GM21447 (cell line): Measurements from ENCODE around the gene KLK15.

Experiments used
- ATAC-seq: cut with Tn5 transposase; IDR thresholded peaks from one replicate; pipeline ENCODE4 v1.9.1; 2021; ENCODE audit not compliant: unreplicated experiment

Gene KLK15

GRCh38 chr19:50777830-50778303, 55.5 kb downstream of the KLK15 start:
- no peak for ATAC-seq

GRCh38 chr19:50777261-50777660, 56.1 kb downstream of the KLK15 start:
- ATAC-seq: no peak

GRCh38 chr19:50776131-50776530, 57.2 kb downstream of the KLK15 start:
- ATAC-seq: no peak
